COR-L47 (cell line): Measurements from ENCODE around the gene RAB7B.
"Not testable (repeated sequence)": the region's sequence is repeated elsewhere in the genome, so short reads cannot be mapped to it uniquely, and the experiment has no call there.

ENCODE experiments used
- DNase-seq: peaks from one replicate; lab custom pipeline; 2025; lab: John Stamatoyannopoulos, UW

RAB7B gene

DNA sequence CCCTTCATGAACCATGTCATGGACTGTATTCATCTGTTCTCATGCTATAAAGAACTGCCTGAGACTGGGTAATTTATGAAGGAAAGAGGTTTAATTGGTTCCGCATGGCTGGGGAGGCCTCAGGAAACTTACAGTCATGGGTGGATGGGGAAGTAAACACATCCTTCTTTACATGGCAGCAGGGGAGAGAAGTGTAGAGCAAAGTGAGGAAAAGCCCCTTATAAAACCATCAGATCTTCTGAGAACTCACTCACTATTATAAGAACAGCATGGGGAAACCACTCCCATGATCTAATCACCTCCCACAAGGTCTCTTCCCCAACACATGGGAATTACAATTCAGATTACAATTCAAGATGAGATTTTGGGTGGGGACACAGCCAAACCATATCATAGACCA lies 6.6 kb downstream of the RAB7B start:
- DNase-seq: not testable (repeated sequence)

DNA sequence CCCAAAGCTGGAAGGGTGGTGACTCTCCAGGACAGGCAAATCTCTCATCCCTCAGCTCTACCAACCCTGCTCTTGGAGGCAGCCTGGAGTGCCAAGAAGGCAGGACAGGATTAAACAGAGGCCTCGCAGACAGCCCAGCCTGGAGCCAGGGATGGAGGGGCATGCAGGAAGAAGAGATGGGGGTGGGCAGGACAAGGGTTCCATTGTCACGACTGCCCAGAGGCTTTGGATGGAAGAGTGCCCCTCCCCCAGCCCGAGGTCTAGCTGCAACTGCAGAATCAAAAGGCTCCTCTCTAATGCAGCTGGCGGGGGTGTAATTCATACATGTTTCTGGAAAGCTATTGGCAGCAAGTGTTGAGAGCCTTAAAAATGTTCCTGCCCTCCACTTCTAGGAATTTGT lies 8.8 kb downstream of the RAB7B start:
- DNase-seq: no peak

DNA sequence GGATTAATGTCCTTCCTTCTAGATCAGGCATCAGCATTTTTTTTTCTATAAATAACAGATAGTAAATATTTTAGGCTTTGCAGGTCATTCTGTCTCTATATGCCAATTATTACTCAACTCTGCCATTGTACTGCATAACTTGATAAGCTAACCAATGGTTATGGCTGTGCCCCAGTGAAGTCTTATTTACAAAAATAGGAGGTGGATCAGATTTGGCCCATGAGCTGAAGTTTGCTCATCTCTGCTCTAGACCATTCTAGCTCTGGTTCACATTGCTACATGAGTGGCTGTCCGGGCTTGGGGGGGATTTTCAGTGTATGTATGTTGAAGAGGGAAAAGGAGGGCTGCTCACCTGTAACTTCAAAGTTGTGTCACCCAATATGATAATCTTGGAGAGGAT lies 10.1 kb downstream of the RAB7B start:
- DNase-seq: no peak

DNA sequence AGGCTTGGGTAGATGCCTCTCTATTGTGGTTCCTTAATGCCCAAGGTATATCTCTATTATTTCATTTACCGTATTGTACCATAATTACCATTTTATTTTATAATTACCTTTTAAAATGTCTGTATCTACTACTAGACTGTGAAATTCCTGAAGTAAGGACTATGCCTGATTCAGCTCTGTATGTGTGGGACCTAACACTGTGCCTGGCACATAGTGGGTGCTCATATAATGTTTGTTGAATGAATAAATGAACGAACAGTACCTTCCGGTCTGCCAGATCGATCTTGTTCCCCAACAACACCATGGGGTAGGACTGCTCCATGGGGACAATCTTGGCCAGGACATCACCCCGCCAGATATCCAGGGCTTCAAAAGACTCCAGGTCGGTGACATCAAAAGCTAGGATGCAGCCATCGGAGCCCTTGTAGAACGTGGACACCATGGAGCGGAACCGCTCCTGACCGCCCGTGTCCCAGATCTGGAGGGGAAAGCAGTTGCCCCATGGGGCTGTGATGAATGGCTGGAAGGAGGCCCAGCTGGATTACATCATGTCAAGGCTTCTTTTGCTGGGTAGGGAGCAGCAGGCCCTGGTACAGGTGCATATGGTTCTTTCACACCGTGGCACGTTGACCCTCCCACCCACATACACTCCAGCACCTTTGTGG lies 10.8 kb downstream of the RAB7B start:
- DNase-seq: no peak

DNA sequence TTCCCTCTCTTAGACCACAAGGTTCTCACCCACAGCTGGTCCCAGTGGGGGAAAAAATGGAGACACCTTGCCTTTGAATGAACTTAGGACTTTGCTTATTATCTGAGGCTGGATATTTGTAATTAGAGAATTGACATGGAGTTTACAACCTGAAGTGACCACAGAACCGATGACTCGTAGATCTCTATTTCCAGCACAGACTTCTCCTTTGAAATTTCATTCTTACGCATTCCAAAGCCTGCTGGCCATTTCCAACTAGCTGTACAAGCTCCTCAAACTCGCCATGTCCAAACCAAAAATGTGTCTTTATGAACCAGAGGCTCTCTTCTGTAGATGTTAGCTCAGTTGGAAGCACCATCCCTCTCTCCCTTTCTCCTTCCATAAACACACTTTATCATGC lies 12.0 kb downstream of the RAB7B start:
- no peak for DNase-seq

DNA sequence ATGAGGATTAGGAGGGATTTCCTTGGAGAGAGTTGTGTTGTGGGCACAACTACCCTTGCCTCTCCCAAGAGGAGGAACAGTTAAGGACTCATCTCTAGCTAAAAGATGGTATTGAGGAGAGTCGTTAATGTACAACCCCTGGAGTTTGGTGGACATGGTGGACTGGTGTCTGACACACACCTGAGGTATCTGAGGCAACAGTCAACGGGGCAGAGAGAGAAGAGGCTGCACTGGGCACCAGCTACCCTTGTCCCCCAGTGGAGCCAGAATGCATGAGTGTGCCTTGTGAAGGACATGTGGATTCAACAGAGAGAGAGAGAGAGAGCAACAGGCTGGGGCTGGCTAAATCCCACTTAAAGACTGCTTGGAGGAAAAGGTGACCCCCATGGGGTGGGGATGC lies 13.0 kb downstream of the RAB7B start:
- DNase-seq: no peak

DNA sequence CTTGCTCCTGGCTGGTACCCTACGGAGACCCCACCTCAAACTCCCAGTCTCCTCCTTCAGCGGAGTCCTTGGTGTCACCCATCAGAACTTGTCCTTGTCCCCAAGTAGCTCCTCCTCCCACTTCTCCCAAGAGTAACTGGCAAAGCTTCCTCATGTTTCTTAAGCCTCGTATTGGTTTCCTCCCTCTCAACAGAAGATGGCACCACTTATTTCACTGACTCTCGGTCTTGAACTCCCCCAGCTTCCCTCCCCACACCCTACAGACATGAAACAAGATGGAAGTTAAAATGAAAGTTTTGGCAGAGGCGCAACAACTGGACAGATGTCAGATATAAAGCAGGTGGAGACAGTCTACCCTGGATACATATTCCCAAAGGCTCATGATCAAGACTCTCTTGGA lies 13.4 kb downstream of the RAB7B start:
- DNase-seq: no peak

DNA sequence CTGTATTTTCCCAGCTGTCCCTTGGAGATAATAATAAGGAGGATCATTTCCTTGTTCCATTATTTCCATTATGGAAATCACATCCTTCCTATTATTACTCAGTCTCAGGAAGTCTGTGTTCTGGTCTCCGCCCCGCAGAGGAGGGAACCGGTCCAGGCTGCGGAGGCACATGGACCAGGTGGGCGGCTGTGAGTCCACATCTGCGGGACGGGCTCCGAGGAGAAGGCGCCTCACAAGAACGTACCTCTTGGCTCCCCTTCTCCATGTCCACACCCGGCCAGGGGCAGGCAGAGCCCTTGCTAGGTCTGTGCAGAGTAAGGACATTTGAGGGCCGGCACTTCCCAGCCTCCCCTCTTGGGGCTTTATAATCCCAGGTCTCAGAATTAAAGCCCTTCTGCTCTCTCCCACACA lies 14.6 kb downstream of the RAB7B start:
- no peak for DNase-seq

DNA sequence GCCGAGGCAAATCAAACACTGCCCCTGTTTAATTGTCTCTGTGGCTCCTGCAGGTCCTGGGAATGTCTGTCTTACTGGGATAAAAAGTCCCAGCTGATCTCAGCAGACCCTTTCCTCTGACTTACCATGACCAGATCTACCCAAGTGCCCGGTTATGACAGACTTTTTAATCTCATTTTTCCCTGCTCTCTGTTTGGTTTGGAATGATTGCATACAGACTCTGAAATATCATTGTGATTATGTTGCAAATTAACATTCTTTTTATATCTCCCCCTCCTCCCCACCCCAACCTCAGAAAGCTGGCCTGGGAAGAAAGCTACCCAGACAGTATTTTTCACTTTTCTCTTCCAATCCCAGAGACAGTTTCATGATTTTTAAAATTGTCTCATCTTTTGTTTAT lies 16.3 kb downstream of the RAB7B start:
- DNase-seq: no peak

DNA sequence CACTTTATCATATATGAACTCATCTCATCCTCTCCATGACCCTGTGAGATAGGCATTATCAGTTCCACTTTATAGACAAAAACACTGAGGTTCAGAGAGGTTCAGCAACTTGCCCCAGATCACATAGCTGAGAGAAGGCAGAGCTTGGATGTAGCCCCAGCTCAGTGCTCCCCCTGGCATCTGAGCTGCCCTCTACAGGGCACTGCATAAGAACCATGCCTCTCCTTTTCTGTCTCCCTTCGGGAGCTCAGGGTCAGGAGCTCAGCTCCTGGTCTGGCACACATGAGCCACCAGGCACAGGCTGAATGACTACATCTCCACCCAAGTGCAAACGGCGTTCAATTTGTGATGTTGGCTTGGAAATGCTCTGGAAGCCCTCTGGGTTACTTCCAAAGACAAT lies 16.9 kb downstream of the RAB7B start:
- no peak for DNase-seq

DNA sequence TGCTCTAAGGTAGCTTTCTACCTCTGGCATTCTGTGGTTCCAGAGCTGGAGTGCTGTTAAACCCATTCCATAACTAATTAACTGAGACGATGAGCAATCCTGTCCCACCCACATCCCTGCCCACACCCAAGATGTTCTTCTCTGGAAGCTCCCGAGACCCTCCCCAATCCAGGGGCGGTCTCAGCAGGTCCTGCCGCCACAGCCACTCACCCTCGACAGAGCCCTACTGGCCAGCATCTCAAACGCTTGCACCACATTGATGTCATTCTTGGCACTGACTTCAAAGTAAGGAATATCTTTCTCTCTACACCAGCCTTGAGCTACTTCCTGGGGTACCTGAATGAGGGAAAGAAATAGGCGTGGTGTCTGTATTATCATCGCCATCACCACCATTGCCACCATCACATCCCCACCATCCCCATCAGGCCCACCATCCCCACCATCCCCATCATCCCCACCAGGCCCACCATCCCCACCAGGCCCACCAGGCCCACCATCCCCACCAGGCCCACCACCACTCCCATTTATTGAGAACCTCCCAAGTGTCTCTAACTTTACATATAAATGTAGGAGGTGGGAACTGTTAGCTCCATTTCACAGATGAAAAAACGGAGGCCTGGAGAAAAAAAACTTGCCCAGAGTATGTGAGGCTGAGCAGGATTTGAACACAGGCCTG lies 17.7 kb downstream of the RAB7B start:
- no peak for DNase-seq

DNA sequence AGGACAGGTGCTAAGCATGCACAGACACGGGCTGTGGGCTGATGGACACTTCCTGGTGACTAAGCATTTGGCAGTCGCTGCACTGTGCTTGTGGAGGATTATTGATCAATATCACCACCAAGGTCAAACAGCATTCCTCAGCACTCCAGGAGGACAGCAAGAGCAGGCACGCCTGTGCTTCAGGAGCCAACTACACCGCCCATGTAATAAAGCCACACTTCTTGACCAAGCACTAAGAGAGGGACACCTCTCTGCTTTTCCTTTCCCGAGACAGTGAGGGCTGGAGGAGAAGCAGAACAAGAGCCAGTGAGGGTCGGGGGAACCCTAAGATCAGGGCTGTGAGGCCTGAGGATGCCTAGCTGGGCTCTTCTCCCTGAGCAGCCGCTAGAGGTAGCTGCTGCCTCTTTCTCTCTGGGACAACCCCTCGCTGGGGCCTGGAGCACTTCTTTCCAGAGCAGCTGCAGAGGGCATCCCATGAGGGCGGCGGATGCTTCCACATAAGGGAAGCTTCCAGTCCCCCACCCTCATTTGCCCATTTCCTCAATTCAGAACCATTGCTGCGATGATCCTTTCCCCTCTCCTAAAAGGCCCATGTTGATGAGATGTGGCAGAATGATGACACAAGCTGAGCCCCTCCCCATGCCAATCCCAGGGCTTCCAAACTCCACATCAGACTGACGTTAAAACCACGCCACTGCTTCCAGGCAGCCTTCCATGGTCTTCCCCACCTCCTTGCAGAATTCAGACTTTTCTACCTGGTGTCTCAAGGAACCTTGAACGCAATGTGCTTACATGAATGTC lies 19.1 kb downstream of the RAB7B start:
- peak; percentile 9 for DNase-seq

DNA sequence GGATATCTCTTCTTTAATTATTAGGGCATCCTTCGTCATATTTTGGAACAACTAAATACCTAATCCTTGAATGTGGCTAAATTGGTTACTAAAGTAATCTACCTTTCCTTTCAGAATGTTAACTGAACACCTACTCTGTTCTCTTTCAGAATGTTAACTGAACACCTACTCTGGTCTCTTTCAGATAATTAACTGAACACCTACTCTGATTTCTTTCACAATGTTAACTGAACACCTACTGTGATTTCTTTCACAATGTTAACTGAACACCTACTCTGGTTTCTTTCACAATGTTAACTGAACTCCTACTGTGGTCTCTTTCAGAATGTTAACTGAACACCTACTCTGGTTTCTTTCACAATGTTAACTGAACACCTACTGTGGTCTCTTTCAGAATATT lies 21.9 kb downstream of the RAB7B start:
- DNase-seq: no peak

DNA sequence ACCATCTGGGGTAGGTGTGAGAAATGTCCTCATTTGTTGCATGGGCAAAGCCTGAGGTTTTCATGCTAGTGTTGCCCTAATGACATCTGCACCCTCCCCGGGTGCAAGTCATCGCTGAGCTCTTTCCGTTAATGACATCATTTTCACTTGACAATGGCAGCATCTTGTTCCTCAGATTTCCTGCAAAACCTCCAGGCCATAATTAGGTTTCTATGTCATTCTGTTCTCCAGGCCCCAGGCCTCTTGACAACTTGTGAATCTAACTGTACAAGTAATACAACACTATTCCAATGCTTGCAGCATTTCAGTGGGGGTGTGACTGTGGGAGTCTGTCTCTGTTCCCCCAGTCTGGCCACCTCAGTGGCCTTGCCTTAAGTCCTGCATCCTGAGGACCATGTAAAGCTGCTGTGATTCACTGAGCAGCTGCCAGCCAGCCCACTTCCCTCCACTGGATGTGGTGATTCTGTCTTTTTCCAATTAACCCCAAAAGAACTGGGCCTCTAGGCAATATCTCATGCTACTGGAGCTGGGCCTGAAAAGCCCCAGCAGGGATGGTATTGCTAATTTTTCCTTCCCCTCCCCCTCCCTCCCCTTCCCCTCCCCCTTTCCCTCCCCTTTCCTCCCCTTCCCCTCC lies 22.8 kb downstream of the RAB7B start:
- DNase-seq: no peak

DNA sequence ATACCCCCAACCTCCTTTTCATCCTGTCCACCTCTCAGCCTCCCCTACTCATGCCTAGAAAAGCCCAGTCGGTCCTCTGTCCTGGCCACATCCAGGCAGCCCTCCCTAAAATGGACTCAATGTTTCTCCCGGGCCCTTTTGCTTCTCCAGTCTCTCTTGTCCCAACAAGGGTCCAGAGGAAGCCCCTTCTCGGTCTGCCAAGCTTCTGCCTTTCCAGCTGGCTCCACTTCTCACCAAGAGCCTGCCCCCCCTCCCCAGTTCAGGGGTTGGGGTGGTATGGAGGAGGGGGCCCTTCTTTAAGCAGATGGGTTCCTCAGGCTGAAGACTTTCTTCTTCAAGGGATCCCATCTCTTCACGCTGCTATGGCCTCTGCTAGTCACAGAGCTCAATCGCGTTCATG lies 23.9 kb downstream of the RAB7B start:
- no peak for DNase-seq

DNA sequence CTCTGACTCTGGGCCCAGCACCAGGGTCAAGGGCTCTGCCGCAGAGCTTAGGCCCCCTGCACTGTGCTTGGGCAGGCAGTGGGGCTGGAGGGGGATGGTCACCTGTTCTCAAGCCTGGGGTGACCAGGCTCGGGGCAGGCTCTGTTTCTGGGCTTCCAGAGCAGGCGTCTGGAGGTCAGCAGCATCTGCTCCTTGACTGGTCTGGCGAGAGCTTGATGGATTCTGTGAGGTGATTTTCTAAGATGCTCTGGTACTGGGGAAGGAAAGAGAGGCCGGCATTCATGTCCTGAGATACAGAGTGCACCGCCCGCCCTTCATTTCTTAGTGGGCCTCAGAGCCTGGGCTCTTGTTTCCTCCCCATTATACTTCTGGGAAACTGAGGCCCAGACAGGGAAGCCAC lies 24.5 kb downstream of the RAB7B start:
- DNase-seq: no peak

DNA sequence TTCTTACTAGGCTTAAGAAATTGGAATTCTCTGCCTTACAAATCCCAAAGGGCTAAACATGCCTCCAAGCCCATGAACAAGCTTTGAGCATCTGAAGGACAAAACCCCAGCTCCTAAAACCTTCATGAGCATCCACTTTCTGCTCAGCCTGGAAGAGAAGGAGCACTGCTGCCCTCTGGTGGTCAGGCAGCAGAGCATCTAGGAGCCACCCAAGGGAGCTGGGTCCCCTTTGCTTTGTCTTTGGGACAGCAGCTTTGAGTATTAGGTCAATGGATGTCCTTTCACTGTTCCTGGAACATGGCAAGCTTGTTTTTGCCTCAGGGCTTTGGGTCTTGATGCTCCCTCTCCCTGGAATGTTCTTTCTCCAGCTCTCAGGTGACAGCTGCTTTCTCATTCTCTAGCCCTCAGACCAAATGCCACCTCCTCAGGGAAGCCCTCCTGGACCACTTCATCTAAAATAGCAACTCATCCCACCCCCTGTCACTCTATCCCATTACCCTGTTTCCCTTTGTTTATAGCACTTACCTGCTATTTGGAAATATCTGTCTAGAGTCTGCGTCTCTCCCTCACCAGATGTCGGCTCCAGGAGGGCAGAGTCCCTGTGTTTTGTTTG lies 25.7 kb downstream of the RAB7B start:
- peak; percentile 75 for DNase-seq

DNA sequence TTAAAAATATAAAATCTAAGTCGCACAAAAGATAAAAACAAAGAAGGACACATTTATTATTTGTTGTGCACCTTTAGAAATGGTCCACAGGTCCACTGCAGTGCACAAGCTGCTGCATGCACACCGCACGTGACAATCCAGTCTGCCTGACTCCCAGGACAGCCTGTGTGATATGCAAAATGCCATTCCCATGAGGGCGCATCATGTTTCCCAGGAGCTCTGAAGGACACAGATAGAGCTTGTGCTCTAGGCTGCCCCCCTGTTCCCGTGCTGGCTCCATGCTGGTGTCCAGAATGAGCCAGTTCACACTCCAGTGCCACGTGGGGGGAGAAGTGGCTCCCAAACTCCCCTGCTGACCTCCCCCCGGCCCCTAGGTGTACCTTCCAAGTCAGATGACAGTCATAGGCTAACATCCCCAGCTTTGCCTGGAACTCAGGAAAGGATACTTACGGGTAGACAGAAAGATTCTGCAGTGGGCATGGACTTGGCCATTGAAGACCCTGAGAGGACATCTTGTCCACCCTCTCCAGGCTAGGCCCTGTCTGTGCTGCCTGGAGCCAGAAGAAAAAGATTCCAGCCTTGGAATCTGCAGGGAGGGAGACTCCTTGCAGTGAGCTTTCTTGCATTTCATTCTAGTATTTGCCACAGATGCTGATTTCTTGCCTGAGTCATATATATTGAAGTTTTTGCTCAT lies 26.3 kb downstream of the RAB7B start:
- DNase-seq: no peak

DNA sequence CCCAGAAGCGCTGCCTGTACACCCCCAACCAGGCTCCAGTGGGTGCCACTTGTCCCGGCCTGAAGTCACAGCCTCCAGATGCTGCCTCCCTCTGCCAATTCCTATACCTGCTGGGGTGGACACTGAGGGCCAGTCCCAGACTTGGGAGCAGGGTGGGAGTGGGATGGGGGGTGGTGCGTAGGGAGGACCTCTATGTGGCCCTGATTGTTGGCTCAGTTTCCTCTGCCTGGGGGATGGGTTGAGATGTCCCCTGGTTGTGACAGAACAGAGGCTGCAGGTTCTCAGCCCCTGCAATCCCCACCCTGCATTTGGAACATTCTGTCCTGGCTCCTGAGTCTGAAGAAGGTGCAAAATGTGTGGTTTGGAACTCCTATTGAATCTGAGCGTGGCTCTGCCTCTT lies 27.2 kb downstream of the RAB7B start:
- DNase-seq: no peak

DNA sequence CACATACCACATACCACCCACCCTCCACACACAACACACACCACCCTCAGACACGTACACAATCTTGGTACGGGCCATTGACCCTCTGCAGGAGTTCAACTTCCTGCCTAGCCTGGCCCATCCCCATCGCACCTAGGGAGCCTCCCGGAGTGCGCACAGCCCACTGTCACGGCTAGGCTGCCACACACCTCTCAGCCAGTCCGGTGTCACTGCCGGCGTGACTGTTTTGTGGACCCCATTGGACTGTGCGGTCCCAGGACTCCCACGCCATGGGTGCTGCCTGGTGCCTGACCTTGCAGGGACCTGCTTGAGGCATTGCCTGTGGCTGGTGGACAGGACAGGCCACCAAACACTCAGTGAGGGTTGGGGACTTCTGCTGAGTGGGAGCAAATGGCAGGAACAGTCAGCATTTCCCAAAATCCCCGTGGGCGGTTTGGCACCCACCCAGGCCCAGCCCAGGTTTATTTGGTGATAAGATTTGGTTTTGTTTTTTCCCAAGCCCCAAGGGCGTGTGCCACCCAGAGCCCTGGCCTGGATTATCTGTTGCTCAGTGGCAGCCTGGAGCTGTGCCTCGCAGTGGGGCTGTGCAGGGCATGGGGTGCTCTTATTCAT lies 27.7 kb downstream of the RAB7B start:
- no peak for DNase-seq

DNA sequence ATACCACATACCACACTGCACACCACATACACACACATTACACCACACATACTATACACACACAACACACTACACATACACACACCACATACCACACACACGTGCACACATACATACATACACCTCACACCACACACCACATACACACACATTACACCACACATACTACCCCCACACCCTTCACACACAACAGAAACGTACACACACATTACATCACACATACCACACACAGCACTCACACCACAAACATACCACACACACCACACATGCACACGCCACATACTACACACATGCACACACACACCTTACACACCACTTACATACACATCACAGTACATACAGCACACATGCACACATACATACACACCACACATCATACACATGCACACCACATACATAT lies 28.5 kb downstream of the RAB7B start:
- DNase-seq: no peak
